ENCODE data around the gene GLB1L2. TPM values are rescaled to one million over a fixed set of nuclear protein-coding genes. Genes with fewer than 3 reads are reported as not detected.

The GLB1L2 gene
- total RNA-seq, 2 donors from 2014 or later = 2.4 to 4.9 TPM

GRCh38 chr11:134383576-134384221, 51.9 kb downstream of the GLB1L2 start:
- H3K27ac Mint-ChIP-seq = no peak overlapping the region
- H3K9me3 Mint-ChIP-seq = no peaks in the 10 kb centered on the region
- ATAC-seq (no peak), DNase-seq (ENCODE audit: low spot score in 2 of 2) (no peak)
- no peaks in the 10 kb centered on the region for H3K36me3 Mint-ChIP-seq

- no peak for DNase-seq (ENCODE audit: low spot score in 2 of 2)
- Mint-ChIP-seq H3K36me3 (no peaks in the 10 kb centered on the region), H3K9me3 (no peaks in the 10 kb centered on the region), H3K27ac (no peak overlapping the region)
- no peak for ATAC-seq
Observed at GRCh38 chr11:134384406-134384805, 52.6 kb downstream of the GLB1L2 start.

DNA sequence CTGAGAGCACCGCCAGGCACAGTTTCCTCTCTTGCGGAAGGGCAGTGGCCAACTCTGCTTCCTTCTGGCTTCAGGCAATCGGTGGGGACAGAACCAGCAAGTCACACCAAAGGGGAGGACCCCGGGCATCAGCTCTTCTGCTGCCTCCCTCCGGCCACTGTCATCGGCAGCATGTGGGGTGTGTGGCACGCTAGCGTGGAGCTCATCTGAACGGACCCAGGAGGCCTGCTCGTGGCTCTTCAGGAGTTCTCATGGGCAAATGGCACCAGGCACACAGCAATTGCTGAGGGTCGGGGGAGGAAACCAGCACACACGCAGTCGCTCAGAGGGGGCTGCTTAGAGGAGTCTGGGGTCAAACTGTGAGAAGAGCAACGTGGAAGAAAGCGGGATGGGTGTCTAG, 53.4 kb downstream of the GLB1L2 start:
- ATAC-seq = no peak

DNA sequence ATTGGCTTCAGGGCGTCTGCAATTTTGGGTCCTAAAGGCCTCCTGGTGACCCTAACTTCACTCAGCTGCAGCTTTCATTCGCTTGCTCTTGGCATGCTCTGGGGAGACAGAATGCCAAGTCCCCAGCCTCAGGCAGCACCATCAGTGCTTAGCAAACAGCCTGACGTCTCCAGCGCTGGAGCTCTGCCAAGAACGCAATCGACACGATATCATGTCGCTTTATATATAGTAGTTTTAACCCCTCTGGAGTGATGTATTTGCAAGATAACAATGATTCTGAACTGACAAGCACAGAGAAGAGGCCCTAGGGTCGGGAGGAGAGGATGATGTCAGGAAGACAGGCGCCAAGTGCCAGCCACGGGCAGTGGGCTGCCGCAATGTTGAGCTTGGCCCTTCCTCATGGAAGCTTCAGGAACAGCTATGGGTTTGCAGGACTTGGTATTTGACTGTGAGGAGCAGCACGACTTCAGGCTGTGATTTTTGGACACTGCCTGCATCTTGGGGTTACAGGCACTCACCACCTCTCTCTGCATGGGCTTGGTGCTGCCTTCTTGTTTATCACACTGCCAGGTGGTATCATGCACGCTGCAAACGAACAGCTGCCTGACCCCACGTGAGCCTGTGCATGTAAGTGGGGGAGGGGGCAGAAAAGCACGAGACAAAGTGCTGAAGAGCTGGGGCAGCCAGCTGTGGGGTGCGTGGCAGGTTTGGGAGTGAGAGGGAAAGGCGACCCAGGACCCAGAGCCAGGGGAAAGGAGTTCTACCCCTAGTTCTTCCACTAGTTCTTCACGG, 54.2 kb downstream of the GLB1L2 start:
- H3K9me3 Mint-ChIP-seq = no peaks in the 10 kb centered on the region
- DNase-seq (ENCODE audit: low spot score in 2 of 2) (no peak), ATAC-seq (no peak)
- no peaks in the 10 kb centered on the region for H3K36me3 Mint-ChIP-seq
- H3K27ac Mint-ChIP-seq = no peak overlapping the region

More for the DNA sequence above, 53.4 kb downstream of the GLB1L2 start:
- H3K27ac Mint-ChIP-seq = no peak overlapping the region
- DNase-seq (ENCODE audit: low spot score in 2 of 2) = no peak
- no peaks in the 10 kb centered on the region for H3K36me3 Mint-ChIP-seq
- H3K9me3 Mint-ChIP-seq = no peaks in the 10 kb centered on the region

DNA sequence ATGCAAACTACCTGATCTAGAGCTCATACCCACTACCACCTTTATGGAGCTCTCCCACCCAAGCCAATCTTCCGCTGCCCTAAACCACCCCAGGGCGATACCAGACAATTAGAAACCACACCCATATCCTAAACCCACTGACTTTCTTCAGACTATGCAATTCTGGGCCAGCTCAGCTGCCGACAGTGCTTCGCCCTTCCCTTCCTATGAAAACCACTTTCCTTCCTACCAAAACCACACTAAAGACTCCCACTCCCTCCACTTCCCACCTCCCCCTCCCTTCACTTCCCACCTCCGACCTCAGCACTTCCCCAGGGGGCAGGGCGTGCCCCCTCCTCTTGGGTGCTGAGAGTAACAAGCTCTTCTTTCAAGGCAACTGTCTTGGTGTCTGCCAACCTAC, 55.2 kb downstream of the GLB1L2 start:
- Mint-ChIP-seq H3K27ac (no peak overlapping the region), H3K9me3 (no peaks in the 10 kb centered on the region), H3K36me3 (no peaks in the 10 kb centered on the region)
- DNase-seq (ENCODE audit: low spot score in 2 of 2) (no peak), ATAC-seq (no peak)

DNA sequence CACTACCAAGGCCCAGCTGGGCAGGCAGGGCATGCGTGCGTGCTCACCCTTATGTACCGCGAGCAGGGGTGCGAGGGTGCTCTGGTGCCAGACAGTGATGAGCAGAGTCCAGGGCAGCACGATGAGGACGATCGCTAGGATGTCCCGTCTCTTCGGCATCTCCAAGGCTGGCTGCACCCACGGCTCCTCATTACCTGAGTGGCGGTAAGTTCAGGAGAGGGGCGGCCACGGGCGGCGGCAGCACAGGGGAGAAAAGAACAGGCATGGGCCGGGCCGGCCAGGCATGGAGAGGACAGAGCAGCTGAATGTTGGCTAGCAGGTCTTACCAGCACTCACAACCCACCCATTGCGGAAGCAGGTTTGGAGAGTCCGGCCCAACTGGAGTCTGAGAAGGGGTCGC, 55.7 kb downstream of the GLB1L2 start:
- Mint-ChIP-seq H3K9me3 (no peaks in the 10 kb centered on the region), H3K36me3 (no peaks in the 10 kb centered on the region), H3K27ac (no peak overlapping the region)
- DNase-seq (ENCODE audit: low spot score in 2 of 2) (no peak), ATAC-seq (no peak)

DNA sequence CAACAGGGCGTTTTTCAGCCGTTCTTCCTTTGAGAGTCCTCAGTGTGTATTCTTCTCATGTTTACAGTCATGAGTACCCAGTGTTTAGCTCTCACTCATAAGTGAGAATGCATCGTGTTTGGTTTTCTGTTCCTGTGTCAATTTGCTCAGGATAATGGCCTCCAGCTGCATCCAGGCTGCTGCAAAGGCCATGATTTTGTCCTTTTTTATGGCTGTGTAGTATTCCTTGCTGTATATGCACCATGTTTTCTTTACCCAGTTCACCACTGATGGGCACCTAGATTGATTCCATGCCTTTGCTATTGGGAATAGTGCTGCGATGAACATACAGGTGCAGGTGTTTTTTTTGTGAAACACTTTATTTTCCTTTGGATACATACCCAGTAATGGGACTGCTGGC, 56.8 kb downstream of the GLB1L2 start:
- H3K27ac Mint-ChIP-seq = no peak overlapping the region

GRCh38 chr11:134389464-134390180, 57.8 kb downstream of the GLB1L2 start:
- DNase-seq (ENCODE audit: low spot score in 2 of 2) = no peak
- ATAC-seq = no peak
- no peak overlapping the region for H3K27ac Mint-ChIP-seq
- H3K9me3 Mint-ChIP-seq = no peaks in the 10 kb centered on the region
- H3K36me3 Mint-ChIP-seq = no peaks in the 10 kb centered on the region

More for the DNA sequence above, 56.8 kb downstream of the GLB1L2 start:
- no peak for DNase-seq (ENCODE audit: low spot score in 2 of 2)
- H3K9me3 Mint-ChIP-seq = no peaks in the 10 kb centered on the region
- H3K36me3 Mint-ChIP-seq = no peaks in the 10 kb centered on the region
- ATAC-seq = no peak

DNA sequence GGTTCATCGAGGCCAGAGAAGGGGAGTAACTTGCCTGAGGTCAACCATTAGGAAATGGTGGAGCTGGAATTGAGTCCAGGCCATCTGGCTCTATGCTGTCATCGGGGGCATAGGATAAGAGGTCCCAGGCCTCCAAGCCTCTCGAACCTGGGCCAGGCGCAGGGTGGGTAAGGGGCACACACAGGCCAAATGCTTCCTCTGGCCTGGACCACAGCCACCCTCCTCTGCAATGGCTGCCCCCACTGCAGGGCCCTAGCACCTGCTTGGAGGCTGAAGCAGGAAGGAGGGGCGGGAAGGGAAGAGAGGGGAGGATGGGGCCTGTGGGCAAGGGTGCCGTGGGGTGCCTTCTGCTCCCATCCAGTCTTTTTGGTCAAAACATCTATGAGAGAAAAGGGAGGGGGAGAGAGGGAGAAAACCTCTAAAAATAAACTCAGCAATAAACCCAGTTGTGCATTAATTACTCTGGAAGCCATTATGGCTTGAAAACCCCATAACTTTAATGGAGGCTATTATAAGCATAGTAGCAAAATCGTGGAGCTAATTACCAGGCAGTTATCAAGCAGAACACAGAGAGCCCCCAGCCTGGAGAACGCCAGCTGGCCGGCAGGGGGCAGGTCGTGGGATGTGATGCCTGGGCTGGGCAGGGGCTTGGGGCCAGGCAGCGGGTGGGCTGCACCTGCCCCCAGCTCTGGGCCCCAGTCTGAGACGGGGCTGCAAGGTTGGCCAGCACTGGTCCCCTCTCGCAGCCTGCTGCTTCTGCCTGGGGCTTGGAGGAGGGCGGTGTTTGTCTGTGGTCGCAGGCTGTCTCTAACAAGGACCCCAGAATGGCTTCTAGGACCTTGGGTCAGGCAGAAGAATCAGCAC, 59.1 kb downstream of the GLB1L2 start:
- ATAC-seq = no peak
- no peaks in the 10 kb centered on the region for H3K9me3 Mint-ChIP-seq
- H3K36me3 Mint-ChIP-seq = no peaks in the 10 kb centered on the region
- DNase-seq (ENCODE audit: low spot score in 2 of 2) = no peak
- H3K27ac Mint-ChIP-seq = no peak overlapping the region

GRCh38 chr11:134391656-134392055, 59.9 kb downstream of the GLB1L2 start:
- no peaks in the 10 kb centered on the region for H3K9me3 Mint-ChIP-seq
- ATAC-seq (no peak), DNase-seq (ENCODE audit: low spot score in 2 of 2) (no peak)
- no peaks in the 10 kb centered on the region for H3K36me3 Mint-ChIP-seq
- H3K27ac Mint-ChIP-seq = no peak overlapping the region

GRCh38 chr11:134392953-134393615, 61.3 kb downstream of the GLB1L2 start:
- no peaks in the 10 kb centered on the region for H3K36me3 Mint-ChIP-seq
- DNase-seq (ENCODE audit: low spot score in 2 of 2) (no peak), ATAC-seq (no peak)
- H3K27ac Mint-ChIP-seq = no peak overlapping the region
- no peaks in the 10 kb centered on the region for H3K9me3 Mint-ChIP-seq

DNA sequence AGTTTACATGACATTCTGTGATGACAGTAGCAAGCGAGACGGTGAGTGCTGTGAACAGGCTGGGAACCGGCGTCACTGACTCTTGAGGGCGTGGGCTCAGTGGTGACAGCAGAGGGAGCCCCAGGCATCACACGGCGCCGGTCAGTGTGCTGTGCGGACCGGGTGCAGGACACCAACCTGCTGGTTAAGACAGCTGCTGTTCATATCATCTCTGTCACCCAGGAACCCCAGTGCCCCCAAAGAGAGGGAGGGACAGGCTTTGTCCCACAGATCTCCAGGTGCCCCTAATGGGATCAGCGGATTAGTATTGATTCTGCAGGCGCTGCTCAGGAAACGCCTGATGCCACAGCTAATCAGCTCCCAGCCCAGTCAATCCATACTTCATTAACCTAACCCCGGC, 61.9 kb downstream of the GLB1L2 start:
- H3K36me3 Mint-ChIP-seq = no peaks in the 10 kb centered on the region

GRCh38 chr11:134394311-134394710, 62.5 kb downstream of the GLB1L2 start:
- H3K36me3 Mint-ChIP-seq = no peaks in the 10 kb centered on the region
- no peak for ATAC-seq
- H3K9me3 Mint-ChIP-seq = no peaks in the 10 kb centered on the region
- no peak overlapping the region for H3K27ac Mint-ChIP-seq
- no peak for DNase-seq (ENCODE audit: low spot score in 2 of 2)

More for the DNA sequence above, 61.9 kb downstream of the GLB1L2 start:
- no peak for ATAC-seq
- Mint-ChIP-seq H3K9me3 (no peaks in the 10 kb centered on the region), H3K27ac (no peak overlapping the region)
- DNase-seq (ENCODE audit: low spot score in 2 of 2) = no peak

GRCh38 chr11:134395002-134395401, 63.2 kb downstream of the GLB1L2 start:
- Mint-ChIP-seq H3K9me3 (no peaks in the 10 kb centered on the region), H3K36me3 (no peaks in the 10 kb centered on the region), H3K27ac (no peak overlapping the region)
- ATAC-seq (no peak), DNase-seq (ENCODE audit: low spot score in 2 of 2) (no peak)

DNA sequence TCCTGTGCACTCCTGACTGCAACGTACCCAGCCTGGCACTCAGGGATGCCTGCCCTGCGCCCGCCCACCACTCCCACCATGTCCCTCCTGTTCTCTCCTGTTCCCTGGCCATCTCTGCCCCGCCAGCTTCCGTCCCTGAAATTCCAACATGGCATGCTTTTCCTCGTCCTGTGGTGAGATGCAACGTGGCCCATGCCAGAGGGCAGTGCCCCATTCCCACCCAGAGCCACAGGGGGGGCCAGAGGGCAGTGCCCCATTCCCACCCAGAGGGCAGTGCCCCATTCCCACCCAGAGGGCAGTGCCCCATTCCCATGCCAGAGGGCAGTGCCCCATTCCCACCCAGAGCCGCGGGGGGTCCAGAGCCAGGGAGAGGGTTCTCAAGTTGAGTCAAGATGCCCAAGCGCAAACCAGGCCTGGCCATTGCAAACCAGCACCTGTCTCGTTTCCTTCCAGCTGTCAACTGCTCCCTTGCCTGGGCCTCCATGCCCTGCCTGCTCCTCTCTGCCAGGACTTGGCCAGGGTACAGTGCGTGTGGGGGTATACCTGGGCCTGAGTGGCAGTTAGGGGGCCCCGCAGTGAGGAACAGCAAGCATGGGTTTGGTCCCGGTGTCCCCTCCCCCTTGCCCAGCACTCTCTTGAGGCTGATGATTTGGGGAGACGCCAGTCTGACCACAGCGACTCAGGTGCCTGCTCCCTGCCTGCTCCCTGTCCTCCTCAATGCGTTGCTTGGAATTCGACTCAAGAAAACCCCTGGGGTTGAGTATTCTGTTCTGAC, 65.7 kb downstream of the GLB1L2 start:
- DNase-seq (ENCODE audit: low spot score in 2 of 2) (no peak), ATAC-seq (no peak)
- H3K27ac Mint-ChIP-seq = no peak overlapping the region
- no peaks in the 10 kb centered on the region for H3K36me3 Mint-ChIP-seq
- no peaks in the 10 kb centered on the region for H3K9me3 Mint-ChIP-seq

GRCh38 chr11:134398079-134398444, 66.3 kb downstream of the GLB1L2 start:
- DNase-seq (ENCODE audit: low spot score in 2 of 2) (no peak), ATAC-seq (no peak)
- Mint-ChIP-seq H3K27ac (no peak overlapping the region), H3K36me3 (no peaks in the 10 kb centered on the region), H3K9me3 (no peaks in the 10 kb centered on the region)

Data from activated naive CD4-positive, alpha-beta T cell treated with anti-CD3 and anti-CD28 coated beads, Interleukin-2, amount 50 U/mL, for 72 hours (primary cell).